NCI-H1092 (cell line): Measurements from ENCODE around the gene GMDS.
A peak's percentile ranks its signal among the peaks of the same experiment; 100 is the strongest.

Experiments
- DNase-seq: peaks from one replicate; lab custom pipeline; 2025; lab: John Stamatoyannopoulos, UW

GMDS gene

GRCh38 chr6:2178125-2178524 lies 67.3 kb downstream of the GMDS start:
- DNase-seq: no peak

- no peak for DNase-seq
Measured at GRCh38 chr6:2175825-2176224, 69.6 kb downstream of the GMDS start.

GRCh38 chr6:2173203-2173961 lies 72.0 kb downstream of the GMDS start:
- DNase-seq: no peak

GRCh38 chr6:2171728-2172127 lies 73.7 kb downstream of the GMDS start:
- no peak for DNase-seq

- DNase-seq: no peak
Measured at GRCh38 chr6:2168480-2168879, 76.9 kb downstream of the GMDS start.

GRCh38 chr6:2166717-2167116 lies 78.7 kb downstream of the GMDS start:
- DNase-seq: no peak

GRCh38 chr6:2165286-2165685 lies 80.1 kb downstream of the GMDS start:
- DNase-seq: no peak

- no peak for DNase-seq
Measured at GRCh38 chr6:2164481-2164880, 80.9 kb downstream of the GMDS start.

GRCh38 chr6:2162079-2162445 lies 83.3 kb downstream of the GMDS start:
- DNase-seq: no peak

GRCh38 chr6:2158596-2159271 lies 86.7 kb downstream of the GMDS start:
- DNase-seq: no peak

GRCh38 chr6:2157441-2158127 lies 87.8 kb downstream of the GMDS start:
- DNase-seq: no peak

GRCh38 chr6:2155206-2155605 lies 90.2 kb downstream of the GMDS start:
- DNase-seq: peak; percentile 20

GRCh38 chr6:2149361-2150006 lies 95.9 kb downstream of the GMDS start:
- no peak for DNase-seq

GRCh38 chr6:2148748-2149147 lies 96.7 kb downstream of the GMDS start:
- DNase-seq: no peak

- DNase-seq: no peak
Measured at GRCh38 chr6:2147766-2148448, 97.5 kb downstream of the GMDS start.

GRCh38 chr6:2147261-2147660 lies 98.1 kb downstream of the GMDS start:
- no peak for DNase-seq

- DNase-seq: no peak
Measured at GRCh38 chr6:2144210-2144609, 101.2 kb downstream of the GMDS start.

GRCh38 chr6:2141644-2142290 lies 103.6 kb downstream of the GMDS start:
- no peak for DNase-seq

- DNase-seq: no peak
Measured at GRCh38 chr6:2140438-2141128, 104.8 kb downstream of the GMDS start.

GRCh38 chr6:2135401-2135800 lies 110.0 kb downstream of the GMDS start:
- no peak for DNase-seq

GRCh38 chr6:2134554-2134953 lies 110.9 kb downstream of the GMDS start:
- no peak for DNase-seq
